Dendritic cell treated with granulocyte-macrophage colony-stimulating factor and Interleukin-4, amounts not matched to agents 40 ng/mL and 50 ng/mL, for 4 days (primary cell): ENCODE measurements around the gene IL1R2.
A peak's percentile ranks its signal among the peaks of the same experiment; 100 is the strongest.
"Not testable (repeated sequence)": the region's sequence is repeated elsewhere in the genome, so short reads cannot be mapped to it uniquely, and the experiment has no call there.

Experiments
- H3K27ac Mint-ChIP-seq: one replicate; pipeline ENCODE4 v1.8.0; 2022; ENCODE audit warnings: mild to moderate bottlenecking, mixed read lengths
- H3K27me3 Mint-ChIP-seq: one replicate; pipeline ENCODE4 v1.8.0; 2022; ENCODE audit warnings: mild to moderate bottlenecking, mixed read lengths
- H3K36me3 Mint-ChIP-seq: one replicate; pipeline ENCODE4 v1.8.0; 2022; ENCODE audit warnings: low read depth, mixed read lengths
- H3K4me1 Mint-ChIP-seq: one replicate; pipeline ENCODE4 v1.8.0; 2022; ENCODE audit warnings: low read depth, mixed read lengths
- H3K4me3 Mint-ChIP-seq: one replicate; pipeline ENCODE4 v1.8.0; 2022; ENCODE audit warnings: mild to moderate bottlenecking, moderate library complexity, mixed read lengths
- H3K9me3 Mint-ChIP-seq: one replicate; pipeline ENCODE4 v1.8.0; 2022; ENCODE audit warnings: mixed read lengths
- intact Hi-C: fragments of 100-400 bp; cut with micrococcal nuclease; formaldehyde crosslinking; loops from one replicate; pipeline ENCODE4 v1.15.0; 2022

The IL1R2 gene

GRCh38 chr2:102062802-102063201 lies 71.0 kb downstream of the IL1R2 start:
- Mint-ChIP-seq H3K9me3 (peaks cover 20% of the 10 kb centered on the region), H3K4me3 (no peak overlapping the region), H3K36me3 (peaks cover 25% of the 10 kb centered on the region), H3K27me3 (no peaks in the 10 kb centered on the region), H3K27ac (peak overlapping the region; percentile 98), H3K4me1 (peaks cover 96% of the 10 kb centered on the region)
- intact Hi-C loops = loop anchor here (5.0 kb wide), 1 partner anchor 41 kb away; no protein-coding TSS in a partner anchor

- peak overlapping the region; percentile 98 for H3K27ac Mint-ChIP-seq
- peak overlapping the region; percentile 28 for H3K4me3 Mint-ChIP-seq
- intact Hi-C loops = loop anchor here (5.0 kb wide), 1 partner anchor 41 kb away; no protein-coding TSS in a partner anchor
- peaks cover 91% of the 10 kb centered on the region for H3K4me1 Mint-ChIP-seq
- H3K36me3 Mint-ChIP-seq = peaks cover 25% of the 10 kb centered on the region
- H3K27me3 Mint-ChIP-seq = no peaks in the 10 kb centered on the region
- peaks cover 20% of the 10 kb centered on the region for H3K9me3 Mint-ChIP-seq
Observed at GRCh38 chr2:102063487-102063911, 71.7 kb downstream of the IL1R2 start.

- H3K27me3 Mint-ChIP-seq = no peaks in the 10 kb centered on the region
- H3K4me1 Mint-ChIP-seq = peaks cover 91% of the 10 kb centered on the region
- peak overlapping the region; percentile 55 for H3K4me3 Mint-ChIP-seq
- H3K27ac Mint-ChIP-seq = peak overlapping the region; percentile 98
- peaks cover 25% of the 10 kb centered on the region for H3K36me3 Mint-ChIP-seq
- intact Hi-C loops = loop anchor here (5.0 kb wide), 1 partner anchor 42 kb away; no protein-coding TSS in a partner anchor
- H3K9me3 Mint-ChIP-seq = peaks cover 20% of the 10 kb centered on the region
Observed at GRCh38 chr2:102063941-102064678, 72.3 kb downstream of the IL1R2 start.

- Mint-ChIP-seq H3K4me3 (peak overlapping the region; percentile 55), H3K9me3 (peaks cover 20% of the 10 kb centered on the region), H3K4me1 (peaks cover 91% of the 10 kb centered on the region), H3K27ac (peak overlapping the region; percentile 98), H3K36me3 (peaks cover 25% of the 10 kb centered on the region), H3K27me3 (no peaks in the 10 kb centered on the region)
- intact Hi-C loops = loop anchor here (5.0 kb wide), 1 partner anchor 43 kb away; no protein-coding TSS in a partner anchor
Observed at GRCh38 chr2:102064679-102065674, 73.2 kb downstream of the IL1R2 start.

GRCh38 chr2:102065675-102066252 lies 74.0 kb downstream of the IL1R2 start:
- Mint-ChIP-seq H3K4me3 (peak overlapping the region; percentile 13), H3K27ac (peak overlapping the region; percentile 98), H3K4me1 (peaks cover 87% of the 10 kb centered on the region), H3K9me3 (peaks cover 20% of the 10 kb centered on the region), H3K27me3 (no peaks in the 10 kb centered on the region), H3K36me3 (peaks cover 25% of the 10 kb centered on the region)
- intact Hi-C loops = no loop called here

- Mint-ChIP-seq H3K4me1 (peaks cover 79% of the 10 kb centered on the region), H3K9me3 (peaks cover 20% of the 10 kb centered on the region), H3K27ac (peak overlapping the region; percentile 98), H3K4me3 (no peak overlapping the region), H3K36me3 (peaks cover 25% of the 10 kb centered on the region), H3K27me3 (no peaks in the 10 kb centered on the region)
- intact Hi-C loops = no loop called here
Observed at GRCh38 chr2:102066554-102066953, 74.8 kb downstream of the IL1R2 start.

GRCh38 chr2:102068126-102068525 lies 76.4 kb downstream of the IL1R2 start:
- Mint-ChIP-seq H3K36me3 (peaks cover 25% of the 10 kb centered on the region), H3K9me3 (peaks cover 20% of the 10 kb centered on the region), H3K4me1 (peaks cover 71% of the 10 kb centered on the region), H3K27ac (peak overlapping the region; percentile 15)
- H3K27me3 Mint-ChIP-seq, H3K4me3 Mint-ChIP-seq, intact Hi-C loops: not testable (repeated sequence)

- Mint-ChIP-seq H3K27me3 (no peaks in the 10 kb centered on the region), H3K36me3 (peaks cover 25% of the 10 kb centered on the region), H3K27ac (peak overlapping the region; percentile 15), H3K9me3 (peaks cover 20% of the 10 kb centered on the region), H3K4me3 (no peak overlapping the region), H3K4me1 (peaks cover 71% of the 10 kb centered on the region)
- intact Hi-C loops = no loop called here
Observed at GRCh38 chr2:102069311-102069974, 77.7 kb downstream of the IL1R2 start.

- H3K36me3 Mint-ChIP-seq = peaks cover 19% of the 10 kb centered on the region
- peaks cover 71% of the 10 kb centered on the region for H3K4me1 Mint-ChIP-seq
- no peak overlapping the region for H3K4me3 Mint-ChIP-seq
- intact Hi-C loops = no loop called here
- peaks cover 18% of the 10 kb centered on the region for H3K9me3 Mint-ChIP-seq
- no peaks in the 10 kb centered on the region for H3K27me3 Mint-ChIP-seq
- peak overlapping the region; percentile 15 for H3K27ac Mint-ChIP-seq
Observed at GRCh38 chr2:102070058-102070642, 78.4 kb downstream of the IL1R2 start.

- H3K9me3 Mint-ChIP-seq = no peaks in the 10 kb centered on the region
- H3K4me3 Mint-ChIP-seq = no peak overlapping the region
- no peaks in the 10 kb centered on the region for H3K27me3 Mint-ChIP-seq
- intact Hi-C loops = no loop called here
- H3K27ac Mint-ChIP-seq = no peak overlapping the region
- H3K4me1 Mint-ChIP-seq = peaks cover 53% of the 10 kb centered on the region
- H3K36me3 Mint-ChIP-seq = no peaks in the 10 kb centered on the region
Observed at GRCh38 chr2:102072741-102073140, 81.0 kb downstream of the IL1R2 start.

- peaks cover 4% of the 10 kb centered on the region for H3K36me3 Mint-ChIP-seq
- H3K4me1 Mint-ChIP-seq = peaks cover 54% of the 10 kb centered on the region
- H3K4me3 Mint-ChIP-seq = no peak overlapping the region
- intact Hi-C loops = no loop called here
- H3K27me3 Mint-ChIP-seq = no peaks in the 10 kb centered on the region
- H3K9me3 Mint-ChIP-seq = no peaks in the 10 kb centered on the region
- H3K27ac Mint-ChIP-seq = peak overlapping the region; percentile 86
Observed at GRCh38 chr2:102073168-102073724, 81.5 kb downstream of the IL1R2 start.

- H3K4me1 Mint-ChIP-seq = peaks cover 55% of the 10 kb centered on the region
- H3K9me3 Mint-ChIP-seq = no peaks in the 10 kb centered on the region
- H3K36me3 Mint-ChIP-seq = peaks cover 11% of the 10 kb centered on the region
- no peaks in the 10 kb centered on the region for H3K27me3 Mint-ChIP-seq
- H3K4me3 Mint-ChIP-seq = no peak overlapping the region
- intact Hi-C loops = no loop called here
- peak overlapping the region; percentile 86 for H3K27ac Mint-ChIP-seq
Observed at GRCh38 chr2:102074152-102074783, 82.5 kb downstream of the IL1R2 start.
